ENCODE data around the gene FAM227B. TPM values are rescaled to one million over a fixed set of nuclear protein-coding genes. Genes with fewer than 3 reads are reported as not detected.
"Not testable (repeated sequence)": the region's sequence is repeated elsewhere in the genome, so short reads cannot be mapped to it uniquely, and the experiment has no call there.

FAM227B gene
- total RNA-seq, 2 experiments from 2014 or later, result 3.5 to 3.7 TPM

DNA sequence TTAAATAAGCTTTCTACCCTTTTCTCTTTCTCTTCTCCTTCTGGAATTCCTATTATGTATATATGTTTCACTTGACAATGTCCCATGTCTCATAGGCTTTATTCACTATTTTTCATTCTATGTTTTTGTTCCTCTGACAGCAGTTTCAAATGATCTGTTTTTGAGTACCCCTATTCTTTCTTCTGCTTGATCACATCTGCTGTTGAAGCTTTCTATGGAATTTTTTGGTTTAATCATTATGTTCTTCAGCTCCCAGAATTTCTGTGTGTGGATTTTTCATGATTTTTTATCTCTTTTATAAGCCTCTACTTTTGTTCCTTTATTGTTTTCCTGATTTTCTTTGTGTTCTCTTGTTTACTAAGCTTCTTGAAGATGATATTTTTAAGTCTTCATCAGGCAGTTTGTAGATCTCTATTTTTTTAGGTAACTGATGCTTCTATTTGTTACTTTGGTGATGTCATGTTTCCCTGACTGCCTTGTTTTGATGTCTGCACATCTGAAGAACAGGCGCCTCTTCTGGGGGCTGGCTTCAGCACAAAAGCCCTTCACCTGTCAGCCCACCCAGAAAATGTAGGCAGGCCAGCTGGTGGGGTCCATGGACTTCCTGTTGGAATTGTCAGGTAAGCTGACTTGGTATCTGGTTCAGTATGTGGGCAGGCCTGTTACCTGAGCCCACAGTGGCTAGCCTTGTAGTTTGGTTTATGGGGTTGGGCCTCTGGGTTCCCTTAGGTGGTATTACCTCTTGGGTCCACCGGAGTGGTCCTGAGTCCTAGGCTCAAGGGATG lies 15.8 kb downstream of the FAM227B start:
- H3K36me3 Mint-ChIP-seq (ENCODE audit: low read depth), result peaks cover 2% of the 10 kb centered on the region
- POLR2A ChIA-PET, result no interaction called here
- peaks cover 3% of the 10 kb centered on the region for H3K9me3 Mint-ChIP-seq
- no peaks in the 10 kb centered on the region for H3K27me3 Mint-ChIP-seq
- H3K27ac Mint-ChIP-seq, result no peak overlapping the region
- H3K4me1 Mint-ChIP-seq, result no peaks in the 10 kb centered on the region
- no peak for DNase-seq
- CTCF ChIA-PET, result no interaction called here
- H3K4me3 Mint-ChIP-seq, result no peak overlapping the region

- H3K27me3 Mint-ChIP-seq; H3K4me3 Mint-ChIP-seq; H3K4me1 Mint-ChIP-seq; H3K36me3 Mint-ChIP-seq (ENCODE audit: low read depth); DNase-seq; H3K27ac Mint-ChIP-seq; CTCF ChIA-PET; POLR2A ChIA-PET: not testable (repeated sequence)
- peaks cover 13% of the 10 kb centered on the region for H3K9me3 Mint-ChIP-seq
Observed at GRCh38 chr15:49592829-49593316, 27.7 kb downstream of the FAM227B start.

DNA sequence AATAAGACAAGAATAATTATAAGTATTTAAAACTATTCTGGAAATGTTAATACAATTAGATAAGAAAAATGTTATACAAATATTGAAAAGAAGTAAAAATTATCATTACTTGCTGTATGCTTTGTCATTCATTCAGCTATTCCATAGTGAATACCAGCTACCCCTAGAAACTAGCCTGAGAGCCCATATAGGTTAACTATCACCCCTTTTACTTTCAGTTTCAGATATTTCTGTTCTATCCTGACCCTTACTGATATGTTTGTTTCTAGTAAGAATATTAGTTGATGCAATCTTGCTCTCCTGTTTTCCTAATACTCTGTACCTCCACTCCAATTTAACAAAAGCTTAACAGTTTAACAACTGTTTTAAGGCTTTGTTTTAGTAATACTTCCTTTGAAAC lies 31.6 kb downstream of the FAM227B start:
- no peak overlapping the region for H3K27ac Mint-ChIP-seq

GRCh38 chr15:49573421-49573820 lies 47.2 kb downstream of the FAM227B start:
- DNase-seq, result no peak
- Mint-ChIP-seq H3K27ac (no peak overlapping the region), H3K27me3 (peaks cover 3% of the 10 kb centered on the region), H3K36me3 (ENCODE audit: low read depth) (no peaks in the 10 kb centered on the region), H3K4me1 (peaks cover 2% of the 10 kb centered on the region), H3K9me3 (peaks cover 2% of the 10 kb centered on the region), H3K4me3 (no peak overlapping the region)
- ChIA-PET CTCF (no interaction called here), POLR2A (no interaction called here)

More for the DNA sequence above, 31.6 kb downstream of the FAM227B start:
- H3K36me3 Mint-ChIP-seq (ENCODE audit: low read depth), result no peaks in the 10 kb centered on the region
- no peaks in the 10 kb centered on the region for H3K27me3 Mint-ChIP-seq
- peaks cover 7% of the 10 kb centered on the region for H3K9me3 Mint-ChIP-seq
- no peak for DNase-seq
- no peak overlapping the region for H3K4me3 Mint-ChIP-seq
- H3K4me1 Mint-ChIP-seq, result peaks cover 2% of the 10 kb centered on the region
- ChIA-PET CTCF (no interaction called here), POLR2A (no interaction called here)

GRCh38 chr15:49570672-49571071 lies 49.9 kb downstream of the FAM227B start:
- peaks cover 2% of the 10 kb centered on the region for H3K4me1 Mint-ChIP-seq
- H3K27ac Mint-ChIP-seq, result no peak overlapping the region
- no peak for DNase-seq
- no peak overlapping the region for H3K4me3 Mint-ChIP-seq
- H3K27me3 Mint-ChIP-seq, result peaks cover 3% of the 10 kb centered on the region
- peaks cover 2% of the 10 kb centered on the region for H3K9me3 Mint-ChIP-seq
- POLR2A ChIA-PET, result no interaction called here
- CTCF ChIA-PET, result no interaction called here
- H3K36me3 Mint-ChIP-seq (ENCODE audit: low read depth), result no peaks in the 10 kb centered on the region

- ChIA-PET CTCF (no interaction called here), POLR2A (no interaction called here)
- Mint-ChIP-seq H3K4me1 (peaks cover 2% of the 10 kb centered on the region), H3K36me3 (ENCODE audit: low read depth) (no peaks in the 10 kb centered on the region), H3K27ac (no peak overlapping the region), H3K4me3 (no peak overlapping the region), H3K9me3 (peaks cover 2% of the 10 kb centered on the region), H3K27me3 (peaks cover 3% of the 10 kb centered on the region)
- no peak for DNase-seq
Observed at GRCh38 chr15:49570174-49570573, 50.4 kb downstream of the FAM227B start.

DNA sequence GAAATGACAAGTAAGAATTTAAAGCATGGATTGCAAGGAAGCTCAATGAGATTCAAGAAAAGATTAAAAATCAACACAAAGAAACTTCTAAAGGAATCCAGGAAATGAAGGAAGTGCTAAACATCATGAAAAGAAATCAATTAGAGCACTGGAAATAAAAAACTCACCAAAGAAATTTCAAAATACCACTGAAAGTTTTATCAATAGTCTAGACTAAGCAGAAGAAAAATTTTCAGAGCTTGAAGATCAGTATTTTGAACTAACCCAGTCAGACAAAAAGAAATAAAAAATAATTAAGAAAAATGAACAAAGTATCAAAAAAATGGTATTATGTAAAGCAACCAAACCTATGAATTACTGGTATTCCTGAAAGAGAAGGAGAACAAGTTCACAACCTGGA lies 60.6 kb downstream of the FAM227B start:
- no peak overlapping the region for H3K27ac Mint-ChIP-seq
- no peaks in the 10 kb centered on the region for H3K27me3 Mint-ChIP-seq
- CTCF ChIA-PET, result no interaction called here

GRCh38 chr15:49558929-49559328 lies 61.7 kb downstream of the FAM227B start:
- Mint-ChIP-seq H3K27ac (no peak overlapping the region), H3K27me3 (no peaks in the 10 kb centered on the region), H3K4me1 (no peaks in the 10 kb centered on the region), H3K9me3 (peaks cover 19% of the 10 kb centered on the region), H3K36me3 (ENCODE audit: low read depth) (no peaks in the 10 kb centered on the region), H3K4me3 (no peak overlapping the region)
- ChIA-PET CTCF (interaction anchor here (0.9 kb wide), 1 partner anchor 58 kb away, joined by 3 read pairs; no protein-coding TSS in a partner anchor), POLR2A (no interaction called here)
- no peak for DNase-seq

More for the DNA sequence above, 60.6 kb downstream of the FAM227B start:
- DNase-seq, result no peak
- Mint-ChIP-seq H3K4me3 (no peak overlapping the region), H3K9me3 (peaks cover 22% of the 10 kb centered on the region), H3K4me1 (no peaks in the 10 kb centered on the region), H3K36me3 (ENCODE audit: low read depth) (no peaks in the 10 kb centered on the region)
- POLR2A ChIA-PET, result no interaction called here

DNA sequence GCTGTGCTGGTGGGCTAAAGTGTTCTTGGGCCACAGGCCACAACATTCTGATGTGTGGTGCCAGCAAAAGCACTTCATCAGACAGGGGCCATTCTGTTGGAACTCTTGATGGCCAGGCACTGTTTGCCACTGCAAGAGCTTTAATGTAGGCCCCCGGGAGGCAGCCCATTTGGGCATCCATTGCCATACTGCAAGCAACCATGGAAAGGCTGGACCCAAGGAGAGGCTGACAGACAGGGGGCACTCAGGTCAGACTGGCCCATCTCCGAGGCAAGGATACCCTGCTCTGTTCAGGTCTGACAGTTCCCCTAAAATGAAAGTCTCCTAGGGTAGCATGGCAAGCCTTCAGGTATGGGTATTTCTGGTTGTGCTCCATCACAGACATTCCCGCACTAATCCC lies 64.2 kb downstream of the FAM227B start:
- no peak for DNase-seq
- Mint-ChIP-seq H3K27me3 (no peaks in the 10 kb centered on the region), H3K36me3 (ENCODE audit: low read depth) (no peaks in the 10 kb centered on the region), H3K4me1 (no peaks in the 10 kb centered on the region), H3K4me3 (no peak overlapping the region), H3K9me3 (peaks cover 22% of the 10 kb centered on the region), H3K27ac (no peak overlapping the region)
- CTCF ChIA-PET, result no interaction called here
- POLR2A ChIA-PET, result no interaction called here

DNA sequence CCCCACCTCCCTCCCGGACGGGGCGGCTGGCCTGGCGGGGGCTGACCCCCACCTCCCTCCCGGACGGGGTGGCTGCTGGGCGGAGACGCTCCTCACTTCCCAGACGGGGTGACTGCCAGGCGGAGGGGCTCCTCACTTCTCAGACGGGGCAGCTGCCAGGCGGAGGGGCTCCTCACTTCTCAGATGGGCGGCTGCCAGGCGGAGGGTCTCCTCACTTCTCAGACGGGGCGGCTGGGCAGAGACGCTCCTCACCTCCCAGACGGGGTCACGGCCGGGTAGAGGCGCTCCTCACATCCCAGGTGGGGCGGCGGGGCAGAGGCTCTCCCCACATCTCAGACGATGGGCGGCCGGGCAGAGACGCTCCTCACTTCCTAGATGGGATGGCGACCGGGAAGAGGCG lies 70.3 kb downstream of the FAM227B start:
- H3K36me3 Mint-ChIP-seq (ENCODE audit: low read depth); H3K4me3 Mint-ChIP-seq; H3K27ac Mint-ChIP-seq; H3K4me1 Mint-ChIP-seq; H3K27me3 Mint-ChIP-seq; POLR2A ChIA-PET; H3K9me3 Mint-ChIP-seq; DNase-seq; CTCF ChIA-PET: not testable (repeated sequence)

DNA sequence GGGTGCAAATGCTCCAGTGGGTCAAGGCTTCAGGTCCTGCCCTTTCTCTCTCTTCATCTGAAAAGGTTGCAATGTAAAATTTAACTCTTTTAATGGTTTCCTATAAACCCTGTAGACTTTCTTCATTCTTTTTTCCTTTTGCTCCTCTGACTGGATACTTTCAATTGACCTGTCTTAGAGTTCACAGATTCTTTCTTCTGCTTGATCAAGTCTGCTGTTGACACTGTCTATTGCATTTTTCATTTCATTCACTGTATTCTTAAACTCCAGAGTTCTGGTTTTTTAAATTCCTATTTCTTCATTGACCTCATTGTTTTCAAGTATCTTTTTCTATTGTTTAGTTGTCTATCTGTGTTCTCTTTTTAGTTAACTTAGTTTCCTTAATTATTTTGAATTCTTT lies 82.1 kb downstream of the FAM227B start:
- Mint-ChIP-seq H3K36me3 (ENCODE audit: low read depth) (no peaks in the 10 kb centered on the region), H3K27me3 (no peaks in the 10 kb centered on the region), H3K27ac (no peak overlapping the region), H3K4me1 (no peaks in the 10 kb centered on the region), H3K4me3 (no peak overlapping the region), H3K9me3 (peaks cover 12% of the 10 kb centered on the region)
- ChIA-PET POLR2A (no interaction called here), CTCF (no interaction called here)
- DNase-seq, result no peak

DNA sequence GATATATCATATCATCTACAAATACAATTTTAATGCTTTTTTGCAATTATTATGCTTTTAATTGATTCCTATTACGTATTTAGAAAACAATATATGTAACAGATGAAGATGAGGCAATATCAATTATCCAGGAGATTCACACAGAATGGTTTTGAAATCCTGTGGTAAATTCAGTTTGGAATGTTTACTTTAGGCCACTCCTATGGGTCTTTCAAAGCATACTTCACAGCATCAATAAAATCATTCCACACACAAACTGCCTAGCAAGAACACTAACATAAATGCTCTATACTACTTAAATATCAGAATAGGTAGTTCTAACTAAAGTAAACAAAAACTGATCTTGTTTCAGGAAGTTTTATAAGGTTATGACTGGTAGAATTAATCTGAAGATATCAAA lies 90.5 kb downstream of the FAM227B start:
- peaks cover 9% of the 10 kb centered on the region for H3K27me3 Mint-ChIP-seq
- POLR2A ChIA-PET, result no interaction called here
- H3K4me1 Mint-ChIP-seq, result no peaks in the 10 kb centered on the region
- peaks cover 5% of the 10 kb centered on the region for H3K9me3 Mint-ChIP-seq
- H3K36me3 Mint-ChIP-seq (ENCODE audit: low read depth), result no peaks in the 10 kb centered on the region
- CTCF ChIA-PET, result no interaction called here
- H3K4me3 Mint-ChIP-seq, result no peak overlapping the region
- H3K27ac Mint-ChIP-seq, result no peak overlapping the region
- DNase-seq, result no peak

DNA sequence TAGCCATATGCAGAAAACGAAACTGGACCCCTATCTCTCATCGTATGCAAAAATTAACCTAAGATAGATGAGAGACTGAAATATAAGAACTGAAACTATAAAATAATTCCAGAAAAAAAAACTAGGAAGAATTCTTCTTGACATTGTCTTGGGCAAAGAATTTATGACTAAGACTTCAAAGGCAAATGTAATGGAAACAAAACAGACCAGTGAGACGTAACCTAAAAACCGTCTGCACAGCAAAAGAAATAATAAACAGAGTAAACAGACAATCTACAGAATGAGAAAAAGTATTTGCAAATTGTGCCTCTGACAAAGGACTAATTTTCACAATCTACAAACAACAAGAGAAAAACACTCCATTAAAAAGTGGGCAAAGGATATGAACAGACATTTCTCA lies 92.3 kb downstream of the FAM227B start:
- Mint-ChIP-seq H3K9me3 (peaks cover 4% of the 10 kb centered on the region), H3K36me3 (ENCODE audit: low read depth) (no peaks in the 10 kb centered on the region), H3K27me3 (peaks cover 9% of the 10 kb centered on the region), H3K4me1 (no peaks in the 10 kb centered on the region), H3K4me3 (no peak overlapping the region), H3K27ac (no peak overlapping the region)
- no peak for DNase-seq
- CTCF ChIA-PET, result no interaction called here
- POLR2A ChIA-PET, result no interaction called here

DNA sequence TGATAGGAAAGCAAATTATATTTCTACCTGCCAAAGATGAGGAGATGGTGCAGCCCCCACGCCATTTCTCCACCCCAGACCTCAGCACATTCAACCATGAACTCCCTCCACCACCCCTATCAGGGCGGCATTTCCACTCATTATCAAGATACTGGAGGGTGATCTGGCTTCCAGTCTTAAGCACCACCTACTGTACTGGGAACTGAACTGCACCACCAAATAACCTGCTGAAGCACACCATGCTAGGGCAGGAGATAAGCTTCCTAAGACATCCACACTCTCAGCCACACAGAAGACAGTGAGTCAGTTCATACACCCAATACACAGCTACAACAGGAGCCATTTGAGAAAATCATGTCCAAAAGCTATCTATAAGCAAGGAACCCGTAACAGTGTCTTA lies 98.8 kb downstream of the FAM227B start:
- CTCF ChIA-PET, result interaction anchor here (1.3 kb wide), 1 partner anchor 99 kb away, joined by 3 read pairs; the partner anchor contains the start of gene FGF7
- Mint-ChIP-seq H3K9me3 (peaks cover 23% of the 10 kb centered on the region), H3K4me1 (no peaks in the 10 kb centered on the region), H3K4me3 (no peak overlapping the region), H3K36me3 (ENCODE audit: low read depth) (no peaks in the 10 kb centered on the region), H3K27me3 (peaks cover 5% of the 10 kb centered on the region), H3K27ac (no peak overlapping the region)
- POLR2A ChIA-PET, result no interaction called here
- no peak for DNase-seq
